SK-N-SH (cell line): Measurements from ENCODE around the gene PRPSAP2.

ENCODE experiments used
- CHD2 ChIP-seq: fragments of 150-350 bp; IDR thresholded peaks from 2 replicates; pipeline ENCODE4 v1.6.1; 2018; ENCODE audit warnings: low read length; ENCODE audit not compliant: partially characterized antibody
- FOXM1 ChIP-seq: IDR thresholded peaks from 2 replicates; pipeline ENCODE4 v1.4.0; 2012; ENCODE audit warnings: low read depth, mild to moderate bottlenecking
- GABPA ChIP-seq: IDR thresholded peaks from 2 replicates; pipeline ENCODE4 v1.4.0; 2012; ENCODE audit warnings: low read depth, mild to moderate bottlenecking
- JUND ChIP-seq: IDR thresholded peaks from 2 replicates; pipeline ENCODE4 v1.4.0; 2012
- MAX ChIP-seq: IDR thresholded peaks from 2 replicates; pipeline ENCODE4 v1.4.0; 2012; ENCODE audit warnings: low read depth
- RCOR1 ChIP-seq: fragments of 150-350 bp; IDR thresholded peaks from 2 replicates; pipeline ENCODE4 v1.6.1; 2017; ENCODE audit warnings: antibody characterized with exemption, low read length
- REST ChIP-seq: IDR thresholded peaks from 2 replicates; pipeline ENCODE4 v1.6.1; 2012; ENCODE audit warnings: mild to moderate bottlenecking, low read depth, low read length, moderate library complexity
- SMC3 ChIP-seq: IDR thresholded peaks from 2 replicates; pipeline ENCODE4 v1.6.1; 2012; ENCODE audit warnings: low read depth, low read length, improper control_type of control experiment
- TAF1 ChIP-seq: IDR thresholded peaks from 2 replicates; pipeline ENCODE4 v1.6.1; 2012; ENCODE audit warnings: low read depth, mild to moderate bottlenecking, low read length, moderate library complexity, borderline replicate concordance
- TCF12 ChIP-seq: IDR thresholded peaks from 2 replicates; pipeline ENCODE4 v1.4.0; 2012
- TF ChIP-seq, protein P1 (sequence below): fragments of 200-600 bp; sonication (generic); IDR thresholded peaks from 2 replicates; pipeline ENCODE4 v1.6.1; 2017; ENCODE audit warnings: antibody characterized with exemption, mild to moderate bottlenecking, moderate library complexity
- TF ChIP-seq, protein P2 (sequence below): fragments of 150-350 bp; IDR thresholded peaks from 2 replicates; pipeline ENCODE4 v1.6.1; 2016; ENCODE audit warnings: mild to moderate bottlenecking, low read depth, low read length
- TF ChIP-seq, protein P3 (sequence below): IDR thresholded peaks from 2 replicates; pipeline ENCODE4 v1.4.0; 2012; ENCODE audit warnings: low read depth, borderline replicate concordance

DNA sequence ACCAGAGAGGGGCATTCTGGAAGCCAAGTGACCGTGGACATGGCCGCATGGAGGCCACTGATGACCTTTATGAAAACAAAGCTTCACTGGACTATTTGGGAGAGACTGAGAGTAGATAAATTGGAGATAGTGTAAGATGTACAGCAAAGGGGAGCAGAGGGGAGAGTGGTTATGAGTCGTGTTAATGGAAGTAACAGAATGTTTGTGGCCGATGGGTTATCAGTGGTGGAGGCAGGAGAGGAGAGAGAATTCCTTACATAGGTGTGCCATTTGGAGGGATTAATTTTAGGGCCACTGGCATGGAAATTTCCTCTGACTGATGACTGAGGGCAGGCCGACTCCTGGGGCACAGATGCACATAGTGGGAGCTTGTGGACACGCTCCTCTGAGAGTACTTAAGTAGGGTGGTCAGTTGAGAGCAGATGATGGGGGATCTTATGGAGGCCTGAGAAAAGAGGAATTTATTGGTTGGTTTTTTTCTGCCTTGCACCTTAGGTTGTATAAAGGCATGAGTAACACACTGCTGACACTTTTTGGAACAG lies 19.2 kb downstream of the PRPSAP2 start:
- TF ChIP-seq CHD2 (no peak), FOXM1 (no peak), RCOR1 (no peak), TCF12 (peak; percentile 20; the same call in 1 of the 2 replicates), MAX (no peak), GABPA (no peak), SMC3 (no peak), REST (no peak), JUND (peak; percentile 45; the same call in 1 of the 2 replicates), TAF1 (no peak)
- TF ChIP-seq, protein P1, sequence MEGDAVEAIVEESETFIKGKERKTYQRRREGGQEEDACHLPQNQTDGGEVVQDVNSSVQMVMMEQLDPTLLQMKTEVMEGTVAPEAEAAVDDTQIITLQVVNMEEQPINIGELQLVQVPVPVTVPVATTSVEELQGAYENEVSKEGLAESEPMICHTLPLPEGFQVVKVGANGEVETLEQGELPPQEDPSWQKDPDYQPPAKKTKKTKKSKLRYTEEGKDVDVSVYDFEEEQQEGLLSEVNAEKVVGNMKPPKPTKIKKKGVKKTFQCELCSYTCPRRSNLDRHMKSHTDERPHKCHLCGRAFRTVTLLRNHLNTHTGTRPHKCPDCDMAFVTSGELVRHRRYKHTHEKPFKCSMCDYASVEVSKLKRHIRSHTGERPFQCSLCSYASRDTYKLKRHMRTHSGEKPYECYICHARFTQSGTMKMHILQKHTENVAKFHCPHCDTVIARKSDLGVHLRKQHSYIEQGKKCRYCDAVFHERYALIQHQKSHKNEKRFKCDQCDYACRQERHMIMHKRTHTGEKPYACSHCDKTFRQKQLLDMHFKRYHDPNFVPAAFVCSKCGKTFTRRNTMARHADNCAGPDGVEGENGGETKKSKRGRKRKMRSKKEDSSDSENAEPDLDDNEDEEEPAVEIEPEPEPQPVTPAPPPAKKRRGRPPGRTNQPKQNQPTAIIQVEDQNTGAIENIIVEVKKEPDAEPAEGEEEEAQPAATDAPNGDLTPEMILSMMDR = no peak
- TF ChIP-seq, protein P2, sequence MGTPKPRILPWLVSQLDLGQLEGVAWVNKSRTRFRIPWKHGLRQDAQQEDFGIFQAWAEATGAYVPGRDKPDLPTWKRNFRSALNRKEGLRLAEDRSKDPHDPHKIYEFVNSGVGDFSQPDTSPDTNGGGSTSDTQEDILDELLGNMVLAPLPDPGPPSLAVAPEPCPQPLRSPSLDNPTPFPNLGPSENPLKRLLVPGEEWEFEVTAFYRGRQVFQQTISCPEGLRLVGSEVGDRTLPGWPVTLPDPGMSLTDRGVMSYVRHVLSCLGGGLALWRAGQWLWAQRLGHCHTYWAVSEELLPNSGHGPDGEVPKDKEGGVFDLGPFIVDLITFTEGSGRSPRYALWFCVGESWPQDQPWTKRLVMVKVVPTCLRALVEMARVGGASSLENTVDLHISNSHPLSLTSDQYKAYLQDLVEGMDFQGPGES = no peak
- TF ChIP-seq, protein P3, sequence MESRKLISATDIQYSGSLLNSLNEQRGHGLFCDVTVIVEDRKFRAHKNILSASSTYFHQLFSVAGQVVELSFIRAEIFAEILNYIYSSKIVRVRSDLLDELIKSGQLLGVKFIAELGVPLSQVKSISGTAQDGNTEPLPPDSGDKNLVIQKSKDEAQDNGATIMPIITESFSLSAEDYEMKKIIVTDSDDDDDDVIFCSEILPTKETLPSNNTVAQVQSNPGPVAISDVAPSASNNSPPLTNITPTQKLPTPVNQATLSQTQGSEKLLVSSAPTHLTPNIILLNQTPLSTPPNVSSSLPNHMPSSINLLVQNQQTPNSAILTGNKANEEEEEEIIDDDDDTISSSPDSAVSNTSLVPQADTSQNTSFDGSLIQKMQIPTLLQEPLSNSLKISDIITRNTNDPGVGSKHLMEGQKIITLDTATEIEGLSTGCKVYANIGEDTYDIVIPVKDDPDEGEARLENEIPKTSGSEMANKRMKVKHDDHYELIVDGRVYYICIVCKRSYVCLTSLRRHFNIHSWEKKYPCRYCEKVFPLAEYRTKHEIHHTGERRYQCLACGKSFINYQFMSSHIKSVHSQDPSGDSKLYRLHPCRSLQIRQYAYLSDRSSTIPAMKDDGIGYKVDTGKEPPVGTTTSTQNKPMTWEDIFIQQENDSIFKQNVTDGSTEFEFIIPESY = no peak
